IMR-90 (cell line): ENCODE data around the gene ZFP36L2. TPM values are rescaled to one million over a fixed set of nuclear protein-coding genes. Genes with fewer than 3 reads are reported as not detected.

Experiments used
- ATAC-seq: fragments of 200-7000 bp; cut with Tn5 transposase; 2 replicates; pipeline ENCODE4 v1.9.1; 2020; ENCODE audit warnings: low read depth, mild to moderate bottlenecking, moderate library complexity
- BruUV-seq: library from RNA; stranded (reverse); fragments of 400-500 nt; replicated peaks from 2 replicates; lab custom pipeline; 2021; lab: Mats Ljungman, UMichigan
- CTCF ChIA-PET: fragments of 300-600 bp; formaldehyde crosslinking; extraction: SDS; loops from one replicate; lab custom pipeline; 2021; ENCODE audit warnings: antibody characterized with exemption; lab: Yijun Ruan, JAX
- POLR2A ChIA-PET: fragments of 300-600 bp; sonication (Branson Sonifier 250); formaldehyde crosslinking; loops from one replicate; lab custom pipeline; 2022; ENCODE audit warnings: antibody characterized with exemption; ENCODE audit not compliant: unreplicated experiment; lab: Charles Lee
- DNase-seq: peaks from one replicate; pipeline ENCODE4 v3.0.0; 2013
- H2AFZ ChIP-seq: replicated peaks from 2 replicates; pipeline ENCODE3; 2013; ENCODE audit warnings: low read length, mild to moderate bottlenecking; ENCODE audit not compliant: poor library complexity
- H2AK5ac ChIP-seq: 2 replicates; pipeline ENCODE4 v1.6.1; 2013; ENCODE audit warnings: low read depth, low read length, inconsistent platforms
- H2AK9ac ChIP-seq: replicated peaks from 2 replicates; pipeline ENCODE3; 2013; ENCODE audit warnings: mild to moderate bottlenecking, low read depth, low read length, moderate library complexity; ENCODE audit not compliant: poor library complexity
- H2BK120ac ChIP-seq: 2 replicates; pipeline ENCODE4 v1.6.1; 2013; ENCODE audit warnings: low read depth, low read length, inconsistent platforms
- H2BK15ac ChIP-seq: 3 replicates; pipeline ENCODE4 v1.6.1; 2013; ENCODE audit warnings: low read depth, low read length, inconsistent platforms
- H2BK20ac ChIP-seq: 2 replicates; pipeline ENCODE4 v1.6.1; 2013; ENCODE audit warnings: low read depth, mild to moderate bottlenecking, inconsistent platforms, low read length, moderate library complexity
- H2BK5ac ChIP-seq: 2 replicates; pipeline ENCODE4 v1.6.1; 2013; ENCODE audit warnings: mild to moderate bottlenecking, low read depth, low read length, inconsistent platforms; ENCODE audit not compliant: poor library complexity, severe bottlenecking
- H3K14ac ChIP-seq: replicated peaks from 2 replicates; pipeline ENCODE4 v1.6.1; 2013; ENCODE audit warnings: low read depth, low read length, inconsistent platforms
- H3K18ac ChIP-seq: 2 replicates; pipeline ENCODE4 v1.6.1; 2013; ENCODE audit warnings: low read depth, low read length, control low read depth
- H3K23ac ChIP-seq: 2 replicates; pipeline ENCODE4 v1.6.1; 2013; ENCODE audit warnings: low read depth, low read length, inconsistent platforms
- H3K27ac ChIP-seq: 2 replicates; pipeline ENCODE4 v1.5.1; 2013; ENCODE audit warnings: mild to moderate bottlenecking, control low read depth, low read length; ENCODE audit not compliant: insufficient read depth
- H3K27me3 ChIP-seq: 2 replicates; pipeline ENCODE4 v1.6.1; 2013; ENCODE audit warnings: low read length; ENCODE audit not compliant: control insufficient read depth, insufficient read depth
- H3K36me3 ChIP-seq: 2 replicates; pipeline ENCODE4 v1.6.1; 2013; ENCODE audit warnings: low read length, mixed read lengths; ENCODE audit not compliant: control insufficient read depth, insufficient read depth
- H3K4ac ChIP-seq: 2 replicates; pipeline ENCODE4 v1.6.1; 2013; ENCODE audit warnings: low read depth, low read length, inconsistent platforms
- H3K4me1 ChIP-seq: 2 replicates; pipeline ENCODE4 v1.6.1; 2013; ENCODE audit warnings: low read length, mixed read lengths; ENCODE audit not compliant: control insufficient read depth, insufficient read depth
- H3K4me2 ChIP-seq: 2 replicates; pipeline ENCODE4 v1.6.1; 2013; ENCODE audit warnings: low read depth, mild to moderate bottlenecking, control low read depth, low read length, moderate library complexity
- H3K4me3 ChIP-seq: 2 replicates; pipeline ENCODE4 v1.5.1; 2013; ENCODE audit warnings: low read depth, mild to moderate bottlenecking, control low read depth, low read length, moderate library complexity; ENCODE audit not compliant: insufficient read depth
- H3K56ac ChIP-seq: 2 replicates; pipeline ENCODE4 v1.6.1; 2013; ENCODE audit warnings: low read length, inconsistent platforms; ENCODE audit not compliant: insufficient read depth; ENCODE audit errors: extremely low read depth
- H3K79me1 ChIP-seq, 2 experiments: 2 replicates each; pipeline ENCODE4 v1.6.1; 2013; ENCODE audit warnings: low read length in 2 of 2, inconsistent platforms in 1 of 2, low read depth in 1 of 2
- H3K9ac ChIP-seq: 2 replicates; pipeline ENCODE4 v1.6.1; 2013; ENCODE audit warnings: low read depth, low read length, control low read depth
- H3K9me1 ChIP-seq: 2 replicates; pipeline ENCODE4 v1.6.1; 2013; ENCODE audit warnings: low read length, inconsistent platforms; ENCODE audit not compliant: insufficient read depth
- H3K9me3 ChIP-seq: 2 replicates; pipeline ENCODE4 v1.6.1; 2013; ENCODE audit warnings: low read length; ENCODE audit not compliant: control insufficient read depth, insufficient read depth
- H4K20me1 ChIP-seq: 2 replicates; pipeline ENCODE4 v1.6.1; 2013; ENCODE audit warnings: low read length, inconsistent platforms; ENCODE audit not compliant: insufficient read depth
- H4K5ac ChIP-seq: 2 replicates; pipeline ENCODE4 v1.6.1; 2013; ENCODE audit warnings: mild to moderate bottlenecking, low read depth, low read length, control low read depth
- H4K8ac ChIP-seq, 2 experiments: 2 replicates each; pipeline ENCODE4 v1.6.1; 2013; ENCODE audit warnings: low read depth in 2 of 2, low read length in 2 of 2, control low read depth in 1 of 2, inconsistent platforms in 1 of 2
- H4K91ac ChIP-seq: 2 replicates; pipeline ENCODE4 v1.6.1; 2013; ENCODE audit warnings: low read depth, low read length, inconsistent platforms; ENCODE audit not compliant: insufficient read depth
- CEBPB ChIP-seq: IDR thresholded peaks from 2 replicates; pipeline ENCODE4 v1.6.1; 2012; ENCODE audit warnings: low read depth, low read length, improper control_type of control experiment
- CHD1 ChIP-seq: IDR thresholded peaks from 2 replicates; pipeline ENCODE4 v1.6.1; 2012; ENCODE audit warnings: low read depth, low read length, improper control_type of control experiment
- FOS ChIP-seq: fragments of 150-350 bp; IDR thresholded peaks from 2 replicates; pipeline ENCODE4 v1.6.1; 2016; ENCODE audit warnings: low read depth, low read length
- MAZ ChIP-seq: IDR thresholded peaks from 2 replicates; pipeline ENCODE4 v1.6.1; 2012; ENCODE audit warnings: low read depth, mild to moderate bottlenecking, low read length, improper control_type of control experiment, moderate library complexity, borderline replicate concordance
- MXI1 ChIP-seq: IDR thresholded peaks from 2 replicates; pipeline ENCODE4 v1.6.1; 2012; ENCODE audit warnings: low read depth, mild to moderate bottlenecking, low read length, moderate library complexity, borderline replicate concordance
- NFE2L2 ChIP-seq: fragments of 150-350 bp; IDR thresholded peaks from 2 replicates; pipeline ENCODE4 v1.6.1; 2016; ENCODE audit warnings: low read depth, mild to moderate bottlenecking, low read length
- POLR2A ChIP-seq: IDR thresholded peaks from 2 replicates; pipeline ENCODE4 v1.6.1; 2012; ENCODE audit warnings: mild to moderate bottlenecking, low read depth, low read length
- RAD21 ChIP-seq: IDR thresholded peaks from 2 replicates; pipeline ENCODE4 v1.6.1; 2012; ENCODE audit warnings: low read length, improper control_type of control experiment
- RCOR1 ChIP-seq: IDR thresholded peaks from 2 replicates; pipeline ENCODE4 v1.6.1; 2012; ENCODE audit warnings: mild to moderate bottlenecking, low read length, improper control_type of control experiment; ENCODE audit not compliant: insufficient replicate concordance
- SMC3 ChIP-seq: fragments of 150-350 bp; IDR thresholded peaks from 2 replicates; pipeline ENCODE4 v1.6.1; 2016; ENCODE audit warnings: low read depth, mild to moderate bottlenecking, antibody characterized with exemption, low read length, moderate library complexity
- USF2 ChIP-seq: fragments of 150-350 bp; IDR thresholded peaks from 2 replicates; pipeline ENCODE4 v1.6.1; 2017; ENCODE audit warnings: mild to moderate bottlenecking, antibody characterized with exemption, low read length, low read depth
- WGBS, 2 experiments: methylation state at CpG; one replicate each; pipeline versions ENCODE4 v1.1.5 to v1.1.7; 2013; ENCODE audit warnings: missing lambda C conversion rate in 2 of 2; ENCODE audit not compliant: insufficient read length in 1 of 2; ENCODE audit errors: extremely low coverage in 2 of 2; 5-methylcytosine and 5-hydroxymethylcytosine counted together
- dilution Hi-C: fragments of 300-500 bp; cut with HindIII; formaldehyde crosslinking; loops from one replicate; pipeline ENCODE4 v1.14.3; 2018; ENCODE audit warnings: low sequenced_read_pairs; ENCODE audit not compliant: unreplicated experiment
- in situ Hi-C: fragments of 300-500 bp; cut with MboI; formaldehyde crosslinking; loops from 3 replicates; pipeline ENCODE4 v1.14.3; 2019; ENCODE audit warnings: low sequenced_read_pairs, inconsistent platforms, mixed read lengths
- intact Hi-C: fragments of 100-400 bp; cut with micrococcal nuclease; formaldehyde crosslinking; loops from 2 replicates; pipeline ENCODE4 v1.10.0; 2022
- polyA plus RNA-seq, 3 experiments: library from polyadenylated mRNA; depleted of rRNA; stranded (reverse); fragments of >200 nt; gene quantifications; 2 replicates each; pipeline ENCODE4 v1.2.3, GENCODE V29; 2012; ENCODE audit warnings: low replicate concordance in 1 of 3
- total RNA-seq: library from RNA; depleted of rRNA; stranded (reverse); fragments of >200 nt; gene quantifications from 2 replicates; pipeline ENCODE4 v1.2.3, GENCODE V29; 2012

The ZFP36L2 gene
- total and polyA plus RNA-seq, 2 of the 4 experiments (the other 2 are of a cell fraction): 1.8 to 20.1 TPM

- Histone ChIP-seq H4K91ac (peak overlapping the region; percentile 88), H2AFZ (peak overlapping the region; percentile 91), H2BK120ac (peak overlapping the region; percentile 60), H3K36me3 (no peaks in the 10 kb centered on the region), H2AK9ac (peak overlapping the region; percentile 79), H2BK5ac (peak overlapping the region; percentile 33), H3K18ac (peak overlapping the region; percentile 75), H3K9me1 (peaks cover 7% of the 10 kb centered on the region; the same call in 1 of the 2 replicates), H2BK15ac (peak overlapping the region; percentile 91; the same call in 2 of the 3 replicates), H3K4me2 (no peak overlapping the region), H4K20me1 (no peaks in the 10 kb centered on the region), H3K27me3 (no peaks in the 10 kb centered on the region), H2BK20ac (peak overlapping the region; percentile 69), H3K9me3 (peaks cover 20% of the 10 kb centered on the region), H3K4ac (peak overlapping the region; percentile 68), H3K56ac (peak overlapping the region; percentile 81; the same call in 1 of the 2 replicates), H3K4me1 (peaks cover 11% of the 10 kb centered on the region), H3K23ac (peak overlapping the region; percentile 20; the same call in 1 of the 2 replicates), H3K9ac (peak overlapping the region; percentile 67), H4K8ac (peak overlapping the region; percentile 90 to 98), H3K4me3 (no peak overlapping the region), H3K27ac (peak overlapping the region; percentile 71), H4K5ac (peak overlapping the region; percentile 87), H3K79me1 (no peaks in the 10 kb centered on the region), H2AK5ac (peak overlapping the region; percentile 90), H3K14ac (peak overlapping the region; percentile 71)
- TF ChIP-seq RAD21 (no peak), POLR2A (no peak), USF2 (no peak), MAZ (peak; percentile 75), SMC3 (no peak), NFE2L2 (peak; percentile 49; the same call in 1 of the 2 replicates), MXI1 (no peak), FOS (peak; percentile 79; the same call in 1 of the 2 replicates), CEBPB (peak; percentile 93), RCOR1 (no peak), CHD1 (no peak)
- peak; percentile 95 for ATAC-seq
- no TSS peak for BruUV-seq
- dilution Hi-C loops: no loop called here
- intact Hi-C loops: loop anchor here (5.0 kb wide), 1 partner anchor 38 kb away; no protein-coding TSS in a partner anchor
- ChIA-PET CTCF (interaction anchor here (0.6 to 1.4 kb wide), 2 partner anchors 9 to 618 kb away, joined by 3 to 6 read pairs; no protein-coding TSS in a partner anchor), POLR2A (no interaction called here)
- in situ Hi-C loops: no loop called here
- DNase-seq: peak; percentile 82
- 33% methylated on average over 3 of the region's 18 CpGs; no CpG with 5 or more reads in 1 of the 2 experiments for WGBS, 2 experiments
Observed at GRCh38 chr2:43178602-43179542, 47.5 kb downstream of the ZFP36L2 start.
